Breast epithelium (tissue), 4 donors: ENCODE results near the gene NR1I2. TPM values are rescaled to one million over a fixed set of nuclear protein-coding genes. Genes with fewer than 3 reads are reported as not detected.

Source experiments
- DNase-seq, 2 donors: peaks; one replicate each; pipeline ENCODE4 v3.0.0-alpha.2; 2019; ENCODE audit warnings: low spot score in 2 of 2
- H3K27ac ChIP-seq, 2 donors: fragments of 200-600 bp; sonication (generic) in 1 of 2; one replicate each; pipeline ENCODE4 v1.5.1; 2016 to 2019; ENCODE audit warnings: mild to moderate bottlenecking in 1 of 2
- H3K27me3 ChIP-seq, 2 donors: fragments of 200-600 bp; sonication (generic) in 1 of 2; one replicate each; pipeline versions ENCODE4 v1.5.1 to v1.6.0; 2017 to 2019; ENCODE audit warnings: control low read depth in 1 of 2, mild to moderate bottlenecking in 1 of 2
- H3K36me3 ChIP-seq: fragments of 200-600 bp; one replicate; pipeline ENCODE4 v1.5.1; 2019
- H3K4me1 ChIP-seq, 2 donors: fragments of 200-600 bp; sonication (generic); one replicate each; pipeline ENCODE4 v1.5.1; 2016 to 2019; ENCODE audit warnings: control low read depth in 1 of 2
- H3K4me3 ChIP-seq, 3 donors: fragments of 200-600 bp; sonication (generic); 1 replicate in 2 of 3; 2 replicates in 1 of 3; pipeline ENCODE4 v1.5.1; 2016 to 2019; ENCODE audit warnings: mild to moderate bottlenecking in 3 of 3, moderate library complexity in 2 of 3
- H3K9me3 ChIP-seq, 2 donors: fragments of 200-600 bp; sonication (generic) in 1 of 2; one replicate each; pipeline ENCODE4 v1.5.1; 2016 to 2019; ENCODE audit warnings: control low read depth in 1 of 2
- CTCF ChIP-seq, 3 donors: fragments of 450-650 bp; IDR thresholded peaks; one replicate each; pipeline ENCODE4 v1.5.1; 2016 to 2017; ENCODE audit warnings: antibody characterized with exemption in 3 of 3, mild to moderate bottlenecking in 3 of 3, moderate library complexity in 3 of 3
- POLR2A ChIP-seq: fragments of 450-650 bp; IDR thresholded peaks from one replicate; pipeline ENCODE4 v1.6.1; 2016; ENCODE audit warnings: antibody characterized with exemption, mild to moderate bottlenecking, moderate library complexity
- POLR2AphosphoS5 ChIP-seq, 3 donors: sonication (generic); formaldehyde crosslinking; IDR thresholded peaks; one replicate each; pipeline ENCODE4 v1.6.1; 2017; ENCODE audit warnings: antibody characterized with exemption in 3 of 3
- intact Hi-C: fragments of 100-400 bp; cut with DNase I; formaldehyde crosslinking; loops from one replicate; pipeline ENCODE4 v1.15.1; 2023; ENCODE audit warnings: low total_unique reads
- total RNA-seq, 3 donors: library from RNA; depleted of rRNA; stranded (reverse); fragments of >200 nt; gene quantifications; one replicate each; pipeline ENCODE4 v1.1.0, GENCODE V29; 2016

NR1I2 gene
- total RNA-seq, 3 donors from 2014 or later = 0.29 to 0.98 (median 0.32) TPM

GRCh38 chr3:119856695-119857094 is 74.8 kb downstream of the NR1I2 start:
- H3K36me3 ChIP-seq = no peaks in the 10 kb centered on the region
- H3K27ac ChIP-seq = no peak overlapping the region
- H3K27me3 ChIP-seq = no peaks in the 10 kb centered on the region
- DNase-seq = no peak
- no peak for TF ChIP-seq POLR2A
- peaks cover 0 to 7% of the 10 kb centered on the region in 2 donors for H3K9me3 ChIP-seq
- H3K4me3 ChIP-seq = no peak overlapping the region
- intact Hi-C loops = no loop called here
- H3K4me1 ChIP-seq = no peaks in the 10 kb centered on the region

- Histone ChIP-seq H3K36me3 (no peaks in the 10 kb centered on the region), H3K9me3 (peaks cover 0 to 7% of the 10 kb centered on the region in 2 donors), H3K27ac (no peak overlapping the region), H3K27me3 (no peaks in the 10 kb centered on the region), H3K4me1 (no peaks in the 10 kb centered on the region), H3K4me3 (no peak overlapping the region)
- TF ChIP-seq CTCF (IDR thresholded peaks at IDR 0.05) (no peak), POLR2A (no peak), POLR2AphosphoS5 (IDR thresholded peaks at IDR 0.05) (no peak)
- intact Hi-C loops = no loop called here
- DNase-seq = no peak
These were observed 77.1 kb downstream of the NR1I2 start for GRCh38 chr3:119858957-119859356.

- no peaks in the 10 kb centered on the region for H3K27me3 ChIP-seq
- no peak for TF ChIP-seq POLR2A
- no peak for TF ChIP-seq CTCF (IDR thresholded peaks at IDR 0.05)
- TF ChIP-seq POLR2AphosphoS5 (IDR thresholded peaks at IDR 0.05) = no peak
- H3K36me3 ChIP-seq = no peaks in the 10 kb centered on the region
- peaks cover 0 to 7% of the 10 kb centered on the region in 2 donors for H3K9me3 ChIP-seq
- H3K27ac ChIP-seq = no peak overlapping the region
- no peaks in the 10 kb centered on the region for H3K4me1 ChIP-seq
- H3K4me3 ChIP-seq = no peak overlapping the region
- DNase-seq = no peak
- intact Hi-C loops = no loop called here
These were observed 77.8 kb downstream of the NR1I2 start for GRCh38 chr3:119859728-119860127.

GRCh38 chr3:119861681-119862080 is 79.8 kb downstream of the NR1I2 start:
- Histone ChIP-seq H3K27ac (no peak overlapping the region), H3K36me3 (no peaks in the 10 kb centered on the region), H3K4me1 (no peaks in the 10 kb centered on the region), H3K9me3 (peaks cover 0 to 7% of the 10 kb centered on the region in 2 donors), H3K4me3 (no peak overlapping the region), H3K27me3 (no peaks in the 10 kb centered on the region)
- TF ChIP-seq POLR2A (no peak), POLR2AphosphoS5 (IDR thresholded peaks at IDR 0.05) (no peak), CTCF (IDR thresholded peaks at IDR 0.05) (no peak)
- DNase-seq = no peak
- intact Hi-C loops = no loop called here

GRCh38 chr3:119862616-119863015 is 80.7 kb downstream of the NR1I2 start:
- H3K4me3 ChIP-seq = no peak overlapping the region
- intact Hi-C loops = no loop called here

More at GRCh38 chr3:119862616-119863015, 80.7 kb downstream of the NR1I2 start:
- TF ChIP-seq POLR2AphosphoS5 (IDR thresholded peaks at IDR 0.05) (no peak), CTCF (IDR thresholded peaks at IDR 0.05) (no peak), POLR2A (no peak)
- no peak overlapping the region for H3K27ac ChIP-seq
- H3K4me1 ChIP-seq = no peaks in the 10 kb centered on the region
- H3K27me3 ChIP-seq = no peaks in the 10 kb centered on the region
- no peaks in the 10 kb centered on the region for H3K36me3 ChIP-seq
- H3K9me3 ChIP-seq = peaks cover 0 to 7% of the 10 kb centered on the region in 2 donors
- no peak for DNase-seq
